ENCODE data around the gene ZNF771. TPM values are rescaled to one million over a fixed set of nuclear protein-coding genes. Genes with fewer than 3 reads are reported as not detected.

The ZNF771 gene
- total RNA-seq, 4 donors from 2014 or later: 35.8 to 48.2 (median 43.0) TPM

DNA sequence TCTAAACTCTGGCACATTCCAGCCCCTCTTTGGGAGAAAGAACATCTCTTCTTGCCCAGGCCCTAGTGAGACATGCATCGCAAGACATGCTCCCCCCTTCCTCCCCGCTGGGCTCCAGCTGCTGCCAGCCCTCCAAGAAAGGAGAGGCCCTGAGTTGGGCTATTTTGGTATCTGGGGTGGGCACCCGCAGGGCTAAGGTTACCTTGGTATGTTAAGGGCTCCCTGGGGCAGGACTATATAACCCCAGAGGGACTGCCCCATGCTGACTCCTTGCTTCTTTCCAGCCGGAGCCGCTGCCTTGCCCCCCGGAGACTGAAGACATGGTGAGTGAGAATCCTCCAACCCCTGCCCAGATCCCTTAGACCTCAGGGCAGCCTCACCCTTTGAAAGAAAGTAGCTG, 32.9 kb upstream of the ZNF771 start, which contains the start of gene MYL11:
TSS of gene MYL11 (plus strand) at position 265 of the 400 bp plus-strand sequence. CDS start at position 321, 56 bp downstream.
- Histone ChIP-seq H3K9me3 (no peaks in the 10 kb centered on the region), H3K36me3 (no peaks in the 10 kb centered on the region), H3K4me3 (no peak within 1 kb of the TSS), H3K27me3 (no peaks in the 10 kb centered on the region), H3K4me1 (peaks cover 0 to 26% (median 15%) of the 10 kb centered on the region in 4 donors), H3K27ac (no peak within 1 kb of the TSS)
- WGBS, 2 donors: 71 to 76% methylated on average over 6 of the region's 6 CpGs
- DNase-seq (ENCODE audit: low spot score in 2 of 2): no peak
- TF ChIP-seq, protein P1, sequence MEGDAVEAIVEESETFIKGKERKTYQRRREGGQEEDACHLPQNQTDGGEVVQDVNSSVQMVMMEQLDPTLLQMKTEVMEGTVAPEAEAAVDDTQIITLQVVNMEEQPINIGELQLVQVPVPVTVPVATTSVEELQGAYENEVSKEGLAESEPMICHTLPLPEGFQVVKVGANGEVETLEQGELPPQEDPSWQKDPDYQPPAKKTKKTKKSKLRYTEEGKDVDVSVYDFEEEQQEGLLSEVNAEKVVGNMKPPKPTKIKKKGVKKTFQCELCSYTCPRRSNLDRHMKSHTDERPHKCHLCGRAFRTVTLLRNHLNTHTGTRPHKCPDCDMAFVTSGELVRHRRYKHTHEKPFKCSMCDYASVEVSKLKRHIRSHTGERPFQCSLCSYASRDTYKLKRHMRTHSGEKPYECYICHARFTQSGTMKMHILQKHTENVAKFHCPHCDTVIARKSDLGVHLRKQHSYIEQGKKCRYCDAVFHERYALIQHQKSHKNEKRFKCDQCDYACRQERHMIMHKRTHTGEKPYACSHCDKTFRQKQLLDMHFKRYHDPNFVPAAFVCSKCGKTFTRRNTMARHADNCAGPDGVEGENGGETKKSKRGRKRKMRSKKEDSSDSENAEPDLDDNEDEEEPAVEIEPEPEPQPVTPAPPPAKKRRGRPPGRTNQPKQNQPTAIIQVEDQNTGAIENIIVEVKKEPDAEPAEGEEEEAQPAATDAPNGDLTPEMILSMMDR (IDR thresholded peaks at IDR 0.05): no peak
- TF ChIP-seq EP300 (IDR thresholded peaks at IDR 0.05) (no peak), POLR2A (IDR thresholded peaks at IDR 0.05) (no peak)

- Histone ChIP-seq H3K27me3 (no peaks in the 10 kb centered on the region), H3K36me3 (no peaks in the 10 kb centered on the region), H3K27ac (peak overlapping the region in 1 of 4 donors; percentile 100), H3K4me1 (peaks cover 0 to 26% (median 15%) of the 10 kb centered on the region in 4 donors), H3K4me3 (no peak overlapping the region), H3K9me3 (no peaks in the 10 kb centered on the region)
- 84 to 92% methylated on average over 8 of the region's 8 CpGs for WGBS, 2 donors
- DNase-seq (ENCODE audit: low spot score in 2 of 2): no peak
- TF ChIP-seq POLR2A (IDR thresholded peaks at IDR 0.05) (no peak), EP300 (IDR thresholded peaks at IDR 0.05) (no peak)
- TF ChIP-seq, protein P1 (IDR thresholded peaks at IDR 0.05): no peak
Measured at GRCh38 chr16:30375864-30376263, 31.5 kb upstream of the ZNF771 start.

DNA sequence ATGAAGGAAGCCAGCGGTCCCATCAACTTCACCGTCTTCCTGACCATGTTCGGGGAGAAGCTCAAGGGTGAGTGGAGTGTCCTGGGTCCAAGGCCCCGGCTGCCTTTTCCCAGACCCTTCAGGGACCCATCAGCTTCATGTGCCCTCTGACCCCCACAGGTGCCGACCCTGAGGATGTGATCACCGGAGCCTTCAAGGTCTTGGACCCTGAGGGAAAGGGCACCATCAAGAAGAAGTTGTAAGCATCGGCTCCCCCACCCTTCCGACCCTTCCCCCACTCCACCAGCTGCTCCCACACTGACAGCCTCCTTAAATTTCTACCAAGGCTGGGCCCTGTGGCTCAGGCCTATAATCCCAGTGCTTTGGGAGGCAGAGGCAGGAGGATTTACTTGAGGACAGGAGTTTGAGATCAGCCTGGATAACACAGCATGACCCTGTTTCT, 30.9 kb upstream of the ZNF771 start:
- Histone ChIP-seq H3K9me3 (no peaks in the 10 kb centered on the region), H3K27me3 (no peaks in the 10 kb centered on the region), H3K4me1 (peaks cover 0 to 28% (median 14%) of the 10 kb centered on the region in 4 donors), H3K27ac (peak overlapping the region; percentile 99 to 100 (median 100)), H3K36me3 (no peaks in the 10 kb centered on the region), H3K4me3 (no peak overlapping the region)
- TF ChIP-seq EP300 (IDR thresholded peaks at IDR 0.05) (no peak), POLR2A (IDR thresholded peaks at IDR 0.05) (no peak)
- TF ChIP-seq, protein P1 (IDR thresholded peaks at IDR 0.05): no peak
- 85 to 88% methylated on average over 8 of the region's 8 CpGs for WGBS, 2 donors
- no peak for DNase-seq (ENCODE audit: low spot score in 2 of 2)

DNA sequence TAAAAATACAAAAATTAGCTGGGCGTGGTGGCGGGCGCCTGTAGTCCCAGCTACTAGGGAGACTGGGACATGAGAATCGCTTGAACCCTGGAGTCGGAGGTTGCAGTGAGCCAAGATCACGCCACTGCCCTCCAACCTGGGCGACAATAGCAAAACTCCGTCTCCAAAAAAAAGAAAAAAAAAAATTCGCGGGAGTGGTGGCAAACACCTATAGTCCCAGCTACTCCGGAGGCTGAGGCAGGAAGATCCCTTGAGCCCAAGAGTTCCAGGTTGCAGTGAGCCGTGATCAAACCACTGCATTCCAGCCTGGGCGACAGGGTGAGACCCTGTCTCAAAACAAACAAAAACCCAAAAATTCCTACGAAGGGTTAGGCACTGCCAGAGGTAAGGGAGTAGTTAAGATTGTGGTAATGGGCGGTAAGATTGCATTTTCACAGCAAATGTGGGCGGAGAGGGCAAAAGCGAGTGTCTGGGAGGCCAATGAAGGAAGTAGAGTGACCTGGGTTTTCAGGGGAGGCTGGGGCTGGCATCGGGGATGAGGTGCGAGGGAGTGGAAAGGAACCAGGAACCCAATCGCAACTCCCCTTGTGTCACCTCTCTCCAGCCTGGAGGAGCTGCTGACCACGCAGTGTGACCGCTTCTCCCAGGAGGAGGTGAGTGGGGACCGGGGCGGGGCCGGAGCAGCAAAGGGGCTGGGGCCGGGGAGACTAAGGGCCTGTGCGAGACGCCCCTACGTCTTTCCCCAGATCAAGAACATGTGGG, 30.2 kb upstream of the ZNF771 start:
- 37 to 39% methylated on average over 26 to 29 of the region's 29 CpGs for WGBS, 2 donors
- peaks cover 0 to 29% (median 13%) of the 10 kb centered on the region in 4 donors for H3K4me1 ChIP-seq
- H3K9me3 ChIP-seq: no peaks in the 10 kb centered on the region
- DNase-seq (ENCODE audit: low spot score in 2 of 2): no peak
- TF ChIP-seq EP300 (IDR thresholded peaks at IDR 0.05) (no peak), POLR2A (IDR thresholded peaks at IDR 0.05) (no peak)
- TF ChIP-seq, protein P1 (IDR thresholded peaks at IDR 0.05): no peak
- peak overlapping the region; percentile 99 to 100 (median 100) for H3K27ac ChIP-seq
- no peaks in the 10 kb centered on the region for H3K27me3 ChIP-seq
- H3K4me3 ChIP-seq: peak overlapping the region; percentile 59 to 89 (median 72)
- H3K36me3 ChIP-seq: no peaks in the 10 kb centered on the region

- peak overlapping the region; percentile 59 to 89 (median 72) for H3K4me3 ChIP-seq
- H3K4me1 ChIP-seq: peaks cover 0 to 29% (median 13%) of the 10 kb centered on the region in 4 donors
- 0 to 1% methylated on average over 39 of the region's 39 CpGs for WGBS, 2 donors
- H3K27me3 ChIP-seq: no peaks in the 10 kb centered on the region
- peak overlapping the region; percentile 99 to 100 (median 100) for H3K27ac ChIP-seq
- TF ChIP-seq POLR2A (IDR thresholded peaks at IDR 0.05): peak; percentile 56 to 82
- TF ChIP-seq, protein P1 (IDR thresholded peaks at IDR 0.05): peak in 1 of 5 experiments; percentile 12
- TF ChIP-seq EP300 (IDR thresholded peaks at IDR 0.05): peak; percentile 43 to 95
- no peaks in the 10 kb centered on the region for H3K36me3 ChIP-seq
- peak; percentile 93 to 97 for DNase-seq (ENCODE audit: low spot score in 2 of 2)
- H3K9me3 ChIP-seq: no peaks in the 10 kb centered on the region
Measured at GRCh38 chr16:30377812-30378235, 29.6 kb upstream of the ZNF771 start.
